Activated CD4-positive, CD25-positive, alpha-beta regulatory T cell treated with anti-CD3 and anti-CD28 coated beads, Interleukin-2, amount 50 U/mL, for 24 hours (primary cell): ENCODE measurements around the gene IL17D.
"Not testable (repeated sequence)": the region's sequence is repeated elsewhere in the genome, so short reads cannot be mapped to it uniquely, and the experiment has no call there.

Source experiments
- ATAC-seq, 2 donors: fragments of 150-1000 bp; cut with Tn5 transposase; one replicate each; pipeline ENCODE4 v1.10.0; 2021; ENCODE audit warnings: mild to moderate bottlenecking in 1 of 2, moderate library complexity in 1 of 2

IL17D gene

DNA sequence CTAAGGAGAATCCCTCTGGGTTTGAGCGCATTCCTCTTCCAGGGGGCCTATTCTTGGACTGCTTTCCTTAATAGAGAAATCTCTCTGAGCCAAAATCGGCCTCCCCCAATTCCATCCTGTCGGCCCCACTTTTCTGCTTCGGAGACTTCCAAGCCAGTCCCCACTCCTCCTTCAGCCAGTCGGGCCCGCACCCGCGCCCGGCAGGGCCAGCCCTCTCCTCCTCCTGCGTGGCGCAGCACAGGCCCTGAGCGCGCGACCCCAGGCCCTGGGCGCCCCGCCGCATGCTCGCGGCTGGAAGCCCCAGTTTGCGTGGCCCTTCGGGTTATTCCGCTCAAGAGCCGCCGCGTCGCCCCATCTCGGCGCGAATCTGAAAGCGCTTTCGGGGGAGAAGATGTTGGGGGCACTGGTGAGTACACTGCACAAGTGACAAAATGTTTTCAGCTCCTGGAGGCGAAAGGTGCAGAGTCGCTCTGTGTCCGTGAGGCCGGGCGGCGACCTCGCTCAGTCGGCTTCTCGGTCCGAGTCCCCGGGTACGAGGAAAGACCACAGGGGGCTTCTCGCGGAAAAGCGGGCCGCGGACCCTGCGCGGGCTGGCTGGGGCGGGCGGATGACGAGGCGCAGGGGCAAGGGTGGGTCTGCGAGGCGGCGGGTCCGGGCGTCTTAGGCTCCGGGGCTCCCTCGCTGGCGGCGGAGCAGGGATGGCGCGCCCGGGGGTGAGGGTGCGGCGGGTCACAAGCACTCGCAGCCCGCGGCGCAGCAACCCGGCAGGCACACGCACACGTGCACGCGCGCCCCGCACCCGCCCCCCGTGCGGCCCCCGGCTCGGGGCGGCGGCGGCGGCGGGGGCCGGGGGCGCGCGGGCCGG, at the start of gene IL17D:
IL17D (plus strand) TSS at position 785 of the 865 bp plus-strand sequence. CDS start 303 bp downstream, outside the sequence.
- peak; percentile 20 to 26 for ATAC-seq

GRCh38 chr13:20654156-20654555, 49.3 kb upstream of the IL17D start:
- no peak for ATAC-seq

GRCh38 chr13:20658451-20659040, 45.0 kb upstream of the IL17D start:
- no peak for ATAC-seq

DNA sequence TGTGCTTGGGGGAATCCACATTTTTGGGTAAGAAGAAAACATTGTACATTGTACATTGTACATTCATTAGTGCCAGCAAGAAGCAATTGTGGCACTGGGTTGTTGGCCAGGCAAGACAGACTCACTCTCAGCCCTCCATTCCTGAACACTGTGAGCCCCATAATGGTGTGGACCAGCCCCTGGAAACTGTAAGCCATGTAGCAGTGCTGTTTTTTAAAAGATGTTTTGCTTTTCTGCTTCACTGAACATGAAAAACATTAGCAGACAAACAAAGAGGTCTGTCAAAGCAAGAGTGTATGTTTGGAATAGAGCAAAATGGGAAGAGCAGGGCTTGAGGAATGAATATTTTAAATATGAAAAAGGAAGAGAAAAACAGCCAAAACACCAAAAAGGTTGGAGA, 39.1 kb upstream of the IL17D start:
- no peak for ATAC-seq

DNA sequence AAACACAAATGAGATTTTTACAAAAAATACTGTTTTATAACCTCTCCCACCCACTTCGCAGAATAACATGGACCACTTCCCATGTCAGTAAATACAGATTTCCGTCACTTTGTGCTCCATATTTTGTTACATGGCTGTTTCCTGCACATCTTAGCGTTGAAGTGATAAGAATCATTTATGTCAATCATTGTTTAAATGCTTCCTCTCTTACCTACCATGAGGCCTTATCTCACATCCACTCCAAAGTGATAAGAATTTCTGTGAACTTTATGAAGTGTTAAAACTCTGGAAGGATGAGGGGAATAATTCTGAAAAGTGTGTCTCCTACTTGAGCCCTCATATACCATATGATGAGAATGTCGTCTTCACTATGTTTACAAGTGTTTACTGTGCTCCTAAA, 36.6 kb upstream of the IL17D start:
- no peak for ATAC-seq

GRCh38 chr13:20667857-20668437, 35.6 kb upstream of the IL17D start:
- ATAC-seq, result no peak

DNA sequence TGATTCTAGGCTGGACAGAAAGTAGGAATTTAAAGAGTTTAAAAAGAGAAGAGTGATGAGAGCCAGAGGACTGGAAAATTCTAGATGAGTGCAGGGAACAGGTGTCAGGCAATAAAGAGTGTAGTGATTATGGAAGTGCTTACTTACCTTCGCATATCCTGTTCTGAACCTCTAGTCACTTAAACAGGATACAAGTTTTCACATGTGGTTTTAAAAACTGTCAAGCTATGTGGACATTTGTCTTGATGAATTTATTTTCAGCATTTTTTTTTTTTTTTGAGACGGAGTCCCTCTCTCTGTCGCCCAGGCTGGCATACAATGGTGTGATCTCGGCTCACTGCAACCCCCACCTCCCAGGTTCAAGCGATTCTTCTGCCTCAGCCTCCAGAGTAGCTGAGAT, 34.3 kb upstream of the IL17D start:
- no peak for ATAC-seq

GRCh38 chr13:20671789-20672188, 31.7 kb upstream of the IL17D start:
- ATAC-seq, result no peak

DNA sequence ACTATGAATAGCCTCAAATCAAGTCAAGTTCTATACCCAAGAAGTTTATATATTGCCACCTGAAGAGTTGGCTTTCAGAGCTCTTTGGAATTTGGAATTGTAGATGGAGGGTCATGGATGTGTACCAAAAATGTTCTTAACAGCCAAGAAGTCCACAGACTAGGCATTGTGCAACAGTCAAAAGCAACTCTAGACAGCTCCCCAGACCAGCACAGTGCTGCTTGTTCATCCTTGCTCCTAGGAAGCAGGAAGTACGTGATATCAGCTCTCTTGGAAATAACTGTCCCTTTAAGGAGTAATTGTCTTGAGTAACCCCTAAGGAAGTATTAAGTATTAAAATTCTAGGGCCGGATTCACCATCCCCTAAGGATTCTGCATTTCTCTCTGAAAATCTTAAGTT, 30.7 kb upstream of the IL17D start:
- ATAC-seq, result no peak

GRCh38 chr13:20673715-20674114, 29.8 kb upstream of the IL17D start:
- ATAC-seq, result no peak

- no peak for ATAC-seq
Observed at GRCh38 chr13:20676213-20676612, 27.3 kb upstream of the IL17D start.

- not testable (repeated sequence) for ATAC-seq
Observed at GRCh38 chr13:20678606-20679005, 24.9 kb upstream of the IL17D start.

DNA sequence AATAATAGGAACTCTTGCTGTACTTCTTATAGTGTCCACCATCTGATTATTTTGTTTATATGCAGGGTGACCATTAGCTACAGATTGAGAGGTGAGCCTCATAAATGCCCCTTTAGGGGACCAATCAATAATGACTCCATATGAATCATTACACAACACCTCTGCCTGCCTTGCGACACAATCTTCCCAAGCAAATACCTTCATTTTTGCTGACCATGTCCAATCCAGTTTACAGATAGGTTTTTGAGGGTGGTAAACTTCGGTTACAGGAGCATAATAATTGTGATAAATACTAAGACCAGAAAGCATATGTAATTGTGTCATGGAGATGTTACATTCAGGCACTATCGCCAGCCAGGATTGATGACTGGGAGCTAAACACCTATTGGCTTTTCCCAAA, 23.6 kb upstream of the IL17D start:
- ATAC-seq, result no peak

DNA sequence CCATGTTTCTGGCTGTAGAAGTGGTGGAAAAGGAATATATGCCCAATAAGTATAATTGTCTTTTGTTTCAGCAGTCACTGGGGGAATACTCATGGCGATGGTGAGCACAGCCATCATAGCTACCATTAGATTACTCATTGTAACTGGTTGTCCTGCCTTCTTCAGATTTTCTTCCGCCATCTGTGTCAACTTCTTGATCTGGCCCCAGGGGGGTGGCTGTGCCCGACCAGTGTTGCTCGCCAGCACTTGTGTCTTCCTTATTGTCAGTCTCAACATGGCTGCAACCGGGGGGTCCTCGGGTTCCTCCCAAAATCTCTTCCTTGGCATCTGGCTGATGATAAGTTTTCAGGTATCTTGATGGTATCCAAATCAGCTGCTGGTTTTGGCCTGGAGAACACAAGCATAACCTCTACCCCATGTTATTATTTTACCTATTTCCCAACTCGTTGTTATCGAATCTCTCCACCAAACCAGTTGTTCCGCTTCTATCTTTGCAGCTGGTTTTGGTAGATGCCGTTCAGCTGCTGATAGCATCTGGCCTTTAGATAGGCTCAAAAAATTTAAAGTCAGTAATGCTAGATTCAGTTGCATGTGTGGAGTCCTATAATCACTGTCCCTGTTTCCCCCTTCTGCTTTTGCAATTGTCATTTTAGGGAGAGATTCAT, 23.0 kb upstream of the IL17D start:
- no peak for ATAC-seq

DNA sequence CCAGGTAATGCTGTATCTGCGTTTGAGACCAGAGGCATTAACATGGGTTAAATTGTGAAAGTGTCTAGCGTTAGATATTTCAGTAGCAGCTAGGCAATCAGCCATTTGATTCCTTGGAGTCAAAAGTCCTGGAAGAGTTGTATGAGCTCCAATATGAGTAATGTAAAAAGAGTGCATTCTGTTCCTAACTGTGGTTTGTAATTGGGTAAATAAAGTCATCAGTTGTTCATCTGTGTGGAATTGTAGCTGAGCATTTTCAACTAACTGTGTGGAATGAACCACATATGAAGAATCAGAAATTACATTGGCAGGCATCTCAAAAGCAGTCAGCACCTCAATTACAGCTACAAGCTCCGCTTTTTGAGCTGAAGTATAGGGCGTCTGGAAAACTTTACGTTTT, 22.0 kb upstream of the IL17D start:
- ATAC-seq, result not testable (repeated sequence)

- no peak for ATAC-seq
Observed at GRCh38 chr13:20682061-20682460, 21.4 kb upstream of the IL17D start.

- ATAC-seq, result no peak
Observed at GRCh38 chr13:20684041-20684440, 19.5 kb upstream of the IL17D start.

GRCh38 chr13:20684546-20684945, 19.0 kb upstream of the IL17D start:
- ATAC-seq, result no peak

- no peak for ATAC-seq
Observed at GRCh38 chr13:20685092-20685491, 18.4 kb upstream of the IL17D start.

DNA sequence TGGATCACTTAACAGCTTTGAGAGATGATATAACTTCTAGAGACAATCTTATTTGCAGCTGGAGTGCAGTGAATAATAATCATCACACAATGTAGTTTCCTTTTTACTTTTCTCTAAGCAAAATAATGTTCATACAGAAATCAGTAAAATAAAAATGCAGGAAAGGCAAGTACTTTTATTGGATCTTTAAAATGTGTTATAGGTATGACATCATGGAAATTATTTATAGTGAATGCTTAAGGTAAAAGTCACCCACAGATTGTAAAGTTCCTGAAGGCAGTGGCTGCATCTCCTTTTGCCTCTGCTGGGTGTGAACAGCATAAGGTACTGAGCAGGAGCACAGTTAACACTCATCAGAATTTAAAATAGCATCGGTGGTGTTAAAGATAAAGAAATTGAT, 17.3 kb upstream of the IL17D start:
- ATAC-seq, result no peak

DNA sequence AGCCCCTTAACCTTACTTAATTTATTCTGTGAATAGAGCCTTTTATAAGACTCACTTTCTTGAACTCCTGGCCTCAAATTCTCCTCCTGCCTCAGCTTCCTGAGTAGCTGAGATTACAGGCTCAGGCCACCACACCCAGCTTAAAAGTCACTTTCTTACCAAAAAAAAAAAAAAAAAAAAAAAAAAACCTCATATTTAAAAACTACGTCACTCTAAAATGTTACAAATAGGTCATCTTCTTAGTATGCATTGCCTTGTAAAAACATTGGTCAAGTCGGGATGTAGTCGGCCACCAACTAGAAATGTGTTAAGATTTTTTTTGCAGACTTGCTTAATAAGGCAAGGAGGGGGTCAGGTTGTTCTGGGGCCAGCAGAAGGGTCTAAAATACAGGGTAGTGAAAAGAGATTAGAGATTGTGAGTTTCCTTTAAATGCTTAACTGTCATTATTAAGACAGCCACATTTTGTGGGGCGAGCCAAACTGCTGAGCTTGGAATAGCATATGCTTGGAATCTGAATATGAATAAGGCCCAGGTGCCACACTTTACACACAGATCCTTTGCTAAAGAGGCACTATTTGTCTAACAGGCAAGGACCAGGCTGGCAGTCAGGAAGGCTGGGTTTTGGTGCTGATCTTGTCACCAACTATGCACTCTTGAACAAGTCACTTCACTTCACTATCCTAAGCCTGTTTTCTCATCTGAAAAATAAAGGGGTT, 16.5 kb upstream of the IL17D start:
- ATAC-seq, result no peak

GRCh38 chr13:20689291-20689690, 14.2 kb upstream of the IL17D start:
- ATAC-seq, result no peak

- no peak for ATAC-seq
Observed at GRCh38 chr13:20691616-20692015, 11.9 kb upstream of the IL17D start.
